Muscle of back (tissue), 11 donors: Measurements from ENCODE around the gene DCUN1D4. TPM values are rescaled to one million over a fixed set of nuclear protein-coding genes. Genes with fewer than 3 reads are reported as not detected.

Source experiments
- DNase-seq, 3 donors: peaks; one replicate each; pipeline versions ENCODE4 v3.0.0 to v3.0.0-alpha.2; 2013
- polyA plus RNA-seq, 10 donors: library from polyadenylated mRNA; unstranded; fragments of 120-200 nt; gene quantifications; one replicate each; pipeline ENCODE4 v1.2.1, GENCODE V29; 2013; ENCODE audit not compliant: insufficient read length in 10 of 10

Gene DCUN1D4
- polyA plus RNA-seq, 10 donors = 18.1 to 37.4 (median 24.8) TPM

DNA sequence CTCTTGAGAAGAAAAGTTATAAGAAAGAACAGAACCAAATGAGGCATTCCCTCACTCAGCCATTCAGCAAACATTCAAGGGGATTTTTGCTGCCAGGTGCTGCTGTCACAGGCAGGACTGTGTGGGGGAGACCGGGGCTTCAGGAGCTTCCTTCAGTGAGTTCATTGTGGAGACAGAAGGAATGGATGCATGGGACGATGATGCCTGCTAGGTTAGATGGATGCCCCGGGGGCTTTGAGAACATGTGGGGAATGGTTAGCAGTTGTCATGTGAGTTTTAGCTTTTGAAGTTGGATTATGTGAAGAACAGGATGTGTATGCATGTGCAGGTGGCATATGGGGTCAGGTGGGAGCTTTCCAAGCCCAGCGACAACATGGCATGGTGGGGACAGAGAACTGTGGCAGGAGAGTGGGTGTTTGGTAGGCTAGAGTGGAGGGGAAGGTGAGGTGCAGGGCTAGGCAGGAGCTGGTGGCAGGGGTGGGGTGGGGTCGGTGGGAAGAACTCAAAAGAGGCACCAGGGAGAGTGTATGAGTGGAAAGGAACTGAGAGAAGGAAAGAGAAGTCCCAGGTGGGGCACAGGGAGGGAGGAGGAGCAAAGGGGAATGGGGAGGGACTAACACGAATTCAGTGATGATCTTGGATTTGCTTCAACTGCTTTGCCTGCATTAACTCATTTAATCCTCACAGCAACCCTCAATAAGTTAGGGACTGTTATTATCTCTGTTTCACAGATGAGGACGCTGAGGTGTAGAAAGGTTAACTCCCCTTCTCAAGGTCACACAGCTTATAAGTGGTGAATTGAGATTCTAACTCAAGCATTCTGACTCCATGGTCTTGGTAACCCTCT, 8.4 kb downstream of the DCUN1D4 start:
- no peak for DNase-seq

DNA sequence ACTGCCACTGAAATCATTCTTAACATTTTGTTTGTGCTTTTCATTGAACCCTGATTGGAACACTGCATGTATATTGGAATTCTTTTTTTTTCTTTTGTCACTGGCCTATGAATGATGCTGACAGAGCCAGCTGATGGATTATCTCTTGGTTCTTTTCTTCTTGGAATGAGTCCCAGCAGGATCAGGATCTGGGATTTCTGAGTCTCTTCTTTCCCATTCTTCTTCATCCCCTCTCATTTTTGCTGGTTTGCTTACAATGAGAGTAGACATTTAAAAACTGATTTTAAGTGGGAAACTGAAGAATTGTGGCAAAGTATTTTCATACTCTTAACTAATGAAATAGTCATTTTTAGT, 9.0 kb downstream of the DCUN1D4 start:
- no peak for DNase-seq

DNA sequence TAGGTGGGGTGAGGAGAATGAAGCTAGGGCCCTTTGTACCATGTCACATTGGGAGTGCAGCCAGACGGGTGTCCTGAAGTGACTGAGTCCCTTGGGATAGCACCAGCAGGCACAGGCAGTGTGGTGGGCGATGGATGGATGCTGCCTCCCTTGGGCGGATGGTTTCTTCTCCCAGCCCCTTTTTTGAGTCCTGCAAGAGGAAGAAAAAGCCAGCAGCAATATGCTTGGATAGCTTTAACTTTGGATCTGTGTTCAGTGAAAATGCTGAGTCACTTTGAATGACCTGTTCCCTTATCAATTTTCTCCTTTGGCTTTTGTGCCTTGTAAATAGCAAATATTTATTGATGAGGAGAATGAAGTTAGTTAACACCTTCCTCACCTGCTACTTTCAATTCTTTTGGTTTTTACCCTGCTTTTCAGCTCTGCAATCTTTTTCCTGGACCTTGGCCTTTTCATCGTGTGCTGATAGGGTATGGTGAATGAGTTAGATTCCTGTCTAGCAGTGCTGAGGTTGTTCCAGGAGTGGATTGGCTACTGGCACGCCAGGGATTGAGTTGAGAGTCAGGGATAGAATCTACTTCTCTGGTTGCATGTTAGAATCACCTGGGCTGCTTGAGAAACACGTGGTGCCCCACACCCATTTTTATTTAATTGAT, 10.2 kb downstream of the DCUN1D4 start:
- no peak for DNase-seq

DNA sequence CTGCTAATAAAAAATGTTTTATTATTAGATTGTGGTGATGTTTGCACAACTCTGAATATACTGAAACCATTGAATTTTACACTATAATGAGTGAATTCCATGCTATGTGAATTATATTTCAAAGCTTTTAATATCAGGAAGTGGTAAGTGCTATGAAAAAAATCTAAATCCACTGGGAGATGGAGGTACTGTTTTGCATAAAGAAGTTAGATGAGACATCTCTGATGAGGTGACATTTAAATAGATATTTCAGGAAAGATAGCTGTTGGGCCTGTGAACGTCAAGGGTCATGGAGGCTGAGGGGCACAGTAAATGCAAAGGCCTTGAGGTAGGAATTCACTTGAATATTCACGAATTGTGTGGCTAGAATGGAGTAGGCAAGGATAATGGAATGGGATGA, 12.3 kb downstream of the DCUN1D4 start:
- no peak for DNase-seq

DNA sequence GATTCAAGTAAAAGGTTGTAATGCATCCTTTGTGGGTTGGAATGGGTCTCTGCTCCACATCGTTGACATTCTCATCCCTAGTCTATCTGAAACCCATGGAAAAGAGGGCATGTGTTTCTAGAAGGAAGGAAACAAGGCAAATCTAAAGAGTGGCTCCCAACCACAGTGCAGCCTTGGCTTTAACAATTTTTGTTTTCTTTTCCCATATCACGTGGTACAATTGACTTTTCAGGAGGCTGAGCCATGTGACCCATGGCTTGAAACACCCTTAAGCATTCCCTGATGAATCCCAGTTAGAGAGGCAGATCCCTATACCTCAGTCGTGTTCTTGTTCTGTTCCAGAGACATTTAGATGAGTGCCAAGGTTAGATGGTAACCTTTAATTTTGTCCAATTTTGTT, 12.8 kb downstream of the DCUN1D4 start:
- DNase-seq = no peak

DNA sequence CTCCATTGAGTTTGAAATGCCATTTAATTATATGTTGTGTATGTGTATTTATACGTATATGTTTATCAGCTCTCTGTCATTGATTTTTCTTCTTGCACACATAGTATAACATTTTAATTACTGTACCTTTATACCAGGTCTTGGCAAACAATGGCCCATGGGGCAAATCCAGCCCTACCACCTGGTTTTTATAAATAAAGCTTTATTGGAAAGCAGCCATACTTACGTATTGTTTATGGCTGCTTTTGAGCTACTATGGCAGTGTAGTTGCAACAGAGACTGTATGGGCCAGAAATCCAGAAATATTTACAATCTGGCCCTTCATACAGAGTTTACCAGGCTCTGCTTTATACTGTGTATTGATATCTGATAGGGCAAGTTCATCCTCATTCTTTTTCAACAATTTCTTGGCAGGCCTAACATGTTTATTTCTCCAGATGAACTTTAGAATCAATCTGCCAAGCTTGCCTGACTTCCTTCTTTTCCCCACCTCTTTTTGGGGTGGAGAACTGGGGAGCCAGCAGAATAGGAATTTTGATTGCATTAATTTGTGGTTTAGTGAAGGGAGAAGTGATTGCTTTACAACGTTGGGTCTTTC, 15.8 kb downstream of the DCUN1D4 start:
- DNase-seq = peak in 1 of 3 donors; percentile 13

DNA sequence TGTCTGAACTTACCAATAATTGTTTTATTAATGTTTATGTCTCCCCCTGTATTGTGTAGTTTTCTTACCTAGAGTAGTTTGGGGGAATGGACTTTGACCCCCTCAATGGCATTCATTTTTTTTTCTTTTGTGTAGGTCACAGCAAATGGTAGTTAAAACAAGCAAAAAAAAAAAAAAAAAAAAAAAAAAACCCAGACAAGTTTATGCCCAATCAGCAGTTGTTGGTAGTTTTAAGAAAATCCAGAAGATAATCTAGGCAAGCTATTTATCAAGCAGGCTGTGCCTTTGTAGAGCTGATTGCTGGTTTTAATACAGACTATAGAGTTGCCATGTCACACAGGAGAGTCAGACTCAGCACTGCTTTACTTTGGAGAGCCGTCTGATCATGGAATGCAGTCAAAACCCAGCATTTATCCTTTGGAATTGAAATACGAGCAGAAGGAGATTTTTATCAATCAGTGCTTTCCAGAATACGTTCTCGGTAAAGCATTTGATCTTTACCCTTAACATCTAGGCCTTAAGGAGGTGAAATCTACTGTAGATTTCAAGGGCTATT, 16.6 kb downstream of the DCUN1D4 start:
- DNase-seq = no peak

DNA sequence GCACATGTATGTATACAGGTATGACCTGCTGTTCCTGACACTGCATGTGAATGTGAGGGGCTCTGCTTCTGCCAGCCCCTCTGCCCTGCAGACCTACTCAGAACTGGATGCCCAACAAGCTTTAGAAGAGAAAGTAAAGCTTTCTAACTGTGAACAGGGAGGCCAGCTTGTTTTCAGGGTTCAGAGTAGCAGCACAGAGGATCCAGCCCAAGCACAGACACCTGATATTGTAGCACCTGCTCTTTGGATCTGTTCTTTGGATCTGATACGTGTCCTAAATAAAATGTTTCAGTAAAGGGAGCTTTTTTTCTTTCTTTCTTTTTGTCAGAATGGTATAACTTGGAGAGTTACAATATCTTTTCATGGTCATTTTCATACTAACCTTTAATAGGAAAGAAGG, 19.2 kb downstream of the DCUN1D4 start:
- DNase-seq = no peak

DNA sequence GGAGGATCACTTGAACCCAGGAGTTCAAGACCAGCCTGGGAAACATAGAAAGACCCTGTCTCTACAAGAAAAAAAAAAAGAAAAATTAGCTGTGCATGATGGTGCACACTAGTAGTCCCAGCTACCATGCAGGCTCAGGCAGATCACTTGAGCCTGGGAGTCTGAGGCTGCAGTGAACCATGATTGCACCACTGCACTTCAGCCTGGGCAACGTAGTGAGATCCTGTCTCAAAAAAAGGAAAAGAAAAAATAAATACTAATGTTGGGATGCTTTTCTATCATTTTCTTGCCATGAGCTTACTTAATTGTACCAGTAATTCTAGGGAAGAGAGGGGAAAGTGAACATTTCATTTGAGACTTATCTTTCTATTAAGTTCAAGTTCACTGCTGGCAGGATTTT, 19.8 kb downstream of the DCUN1D4 start:
- no peak for DNase-seq

DNA sequence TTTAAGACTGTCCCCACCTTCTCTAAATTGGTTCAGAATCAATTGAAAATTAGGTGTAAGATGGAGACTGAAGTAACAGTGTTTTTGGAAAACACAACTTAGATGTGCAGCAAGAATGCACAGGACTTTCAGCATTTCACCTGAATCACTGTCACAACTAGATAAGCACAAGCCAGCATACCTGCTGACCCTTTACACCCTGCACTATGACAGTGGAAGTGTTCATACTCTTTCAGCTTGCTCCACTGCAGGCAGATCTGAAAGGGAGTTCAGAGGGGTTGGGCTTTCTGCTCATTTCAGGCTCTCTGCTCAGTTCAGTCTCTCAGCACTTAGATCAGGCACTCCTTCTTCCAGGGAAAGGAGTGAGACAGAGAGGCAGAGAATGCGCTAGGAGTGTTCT, 22.8 kb downstream of the DCUN1D4 start:
- no peak for DNase-seq

DNA sequence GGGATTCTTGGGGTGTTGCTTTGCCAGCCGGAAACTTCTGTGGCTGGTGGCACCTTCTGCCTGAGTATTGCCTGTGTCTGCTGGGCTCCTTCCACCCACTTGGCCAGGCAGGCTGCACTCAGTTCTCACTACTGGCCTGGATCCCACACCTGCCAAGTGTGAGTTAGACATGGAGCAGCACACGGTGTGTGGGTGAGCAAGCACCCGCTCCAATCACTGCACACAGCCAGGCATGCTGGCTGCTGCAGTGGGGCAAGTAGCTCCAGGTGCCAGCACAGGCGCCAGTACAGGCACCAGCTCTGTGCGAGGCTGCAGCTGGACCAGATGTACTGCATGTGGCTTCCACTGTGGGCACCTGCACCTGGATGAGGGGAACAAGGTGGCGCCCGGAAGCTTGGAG, 23.9 kb downstream of the DCUN1D4 start:
- DNase-seq = no peak

DNA sequence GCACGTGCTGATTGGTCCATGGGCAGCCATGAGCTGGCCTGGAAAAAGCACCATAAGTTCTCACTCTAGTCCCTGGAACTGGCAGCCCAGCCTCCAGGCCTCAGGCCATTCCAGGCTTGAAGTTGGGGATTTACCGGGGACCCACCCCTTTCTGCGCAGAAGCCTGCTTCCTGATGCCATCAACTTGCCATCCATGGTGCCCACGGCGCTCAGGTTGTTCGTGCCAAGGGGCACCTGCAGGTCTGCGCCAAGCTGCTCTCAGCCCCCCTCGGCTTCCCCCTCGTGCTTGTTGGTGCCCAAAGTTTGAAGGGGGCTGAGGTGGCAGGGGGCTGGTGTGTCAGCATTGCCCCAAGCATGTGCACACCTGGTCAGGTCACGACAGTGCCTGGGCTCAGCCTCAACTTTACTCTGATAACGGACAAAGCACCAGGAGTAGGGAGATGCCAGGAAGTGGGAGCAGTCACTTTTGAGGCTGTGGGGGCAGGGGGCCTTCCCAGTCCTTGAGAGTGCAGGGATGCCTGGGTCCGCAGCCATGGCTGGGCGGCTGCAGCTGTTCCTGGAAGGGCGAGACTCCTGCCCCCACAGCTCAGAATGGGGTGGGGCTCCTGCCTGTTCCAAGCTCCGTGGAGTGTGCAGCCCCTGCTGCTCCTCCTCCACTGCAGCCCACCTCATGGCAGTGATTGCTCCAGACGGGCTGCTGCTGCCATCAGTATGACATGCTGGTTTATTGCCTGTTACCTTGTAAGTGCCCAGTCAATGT, 24.9 kb downstream of the DCUN1D4 start:
- no peak for DNase-seq

DNA sequence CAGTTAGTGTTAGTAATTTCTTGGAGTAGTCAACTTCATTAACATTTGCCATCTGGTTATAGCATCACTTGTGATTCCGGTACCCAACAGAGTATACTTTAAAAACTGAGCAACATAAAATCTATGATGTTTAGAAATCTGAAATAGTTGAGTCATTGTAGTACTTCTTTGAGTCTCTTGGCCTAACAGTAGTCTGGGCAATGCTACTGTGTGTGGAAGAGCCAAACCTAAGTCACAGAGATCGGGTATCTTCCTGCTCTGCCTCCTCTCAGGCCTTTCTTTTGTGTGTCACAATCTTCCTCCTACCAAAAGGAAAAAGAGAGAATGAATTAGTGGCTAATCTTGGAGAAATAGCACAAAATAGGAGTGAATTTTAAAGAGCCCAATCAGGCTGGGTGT, 25.5 kb downstream of the DCUN1D4 start:
- no peak for DNase-seq

DNA sequence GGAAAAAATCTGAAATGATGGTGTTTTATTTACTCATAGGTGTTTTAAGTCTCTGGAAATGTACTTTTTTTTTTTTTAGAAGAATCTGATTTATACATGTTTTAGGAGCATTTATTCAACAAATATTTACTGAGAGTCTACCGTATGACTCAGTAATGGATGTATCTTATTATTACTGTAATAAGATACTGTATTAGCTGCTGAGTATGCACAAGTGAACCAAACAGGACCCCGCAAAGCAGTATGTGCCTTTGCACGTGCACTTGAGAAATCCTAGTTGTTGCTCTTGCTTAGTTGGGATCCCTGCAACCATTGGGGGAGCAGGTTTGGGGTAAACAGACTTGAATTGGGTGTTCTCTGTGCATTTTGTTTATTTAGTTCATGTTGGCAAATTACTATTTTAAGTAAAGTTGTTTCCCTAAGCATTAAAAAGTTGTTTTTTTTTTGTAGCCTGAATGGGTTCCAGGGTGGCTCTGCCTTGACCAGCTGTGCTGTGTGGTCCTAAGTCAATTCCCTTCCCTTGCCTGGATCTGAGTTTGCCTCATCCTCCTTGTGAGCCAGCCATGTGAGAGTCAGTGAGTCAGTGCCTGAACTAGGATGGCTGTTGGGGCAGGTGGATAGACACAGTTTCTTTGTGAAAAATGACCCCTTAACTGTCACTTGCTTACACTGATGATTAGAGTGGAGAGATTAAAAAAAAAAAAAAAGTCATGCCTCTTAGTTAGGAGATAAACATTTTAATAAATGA, 27.7 kb downstream of the DCUN1D4 start:
- no peak for DNase-seq

DNA sequence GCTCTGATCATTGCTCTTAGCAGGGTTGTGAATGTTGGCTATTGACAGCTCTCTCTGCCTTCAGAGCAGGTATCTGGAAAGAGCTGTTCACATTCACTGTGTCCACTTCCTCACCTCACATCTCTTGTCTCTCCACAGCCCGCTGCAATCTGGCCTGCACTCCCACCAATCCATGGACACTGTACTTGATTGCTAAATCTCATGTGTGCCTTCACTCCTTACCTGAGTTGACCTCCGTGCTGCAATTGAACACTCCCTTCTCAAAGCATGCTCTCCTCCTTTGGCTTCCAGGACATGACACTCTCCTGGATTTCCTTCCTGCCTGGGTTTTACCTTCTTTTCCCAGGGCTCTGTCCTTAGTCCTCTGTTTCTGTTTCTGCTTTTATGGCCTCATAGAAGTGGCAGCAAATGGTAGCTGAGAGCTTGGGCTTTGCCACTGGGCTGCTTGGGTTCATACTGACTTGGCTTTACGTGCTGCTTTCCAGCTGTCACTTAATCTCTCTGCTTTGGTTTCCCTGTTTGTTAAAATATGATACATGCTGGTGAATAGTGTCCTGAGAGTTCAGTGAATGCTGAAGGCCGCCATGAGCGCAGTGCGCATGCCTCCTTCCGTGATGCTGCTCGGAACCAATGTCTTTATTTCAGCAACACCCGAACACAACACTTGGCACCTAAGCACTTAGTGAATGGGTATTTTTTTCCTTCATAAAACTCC, 29.5 kb downstream of the DCUN1D4 start:
- DNase-seq = no peak

DNA sequence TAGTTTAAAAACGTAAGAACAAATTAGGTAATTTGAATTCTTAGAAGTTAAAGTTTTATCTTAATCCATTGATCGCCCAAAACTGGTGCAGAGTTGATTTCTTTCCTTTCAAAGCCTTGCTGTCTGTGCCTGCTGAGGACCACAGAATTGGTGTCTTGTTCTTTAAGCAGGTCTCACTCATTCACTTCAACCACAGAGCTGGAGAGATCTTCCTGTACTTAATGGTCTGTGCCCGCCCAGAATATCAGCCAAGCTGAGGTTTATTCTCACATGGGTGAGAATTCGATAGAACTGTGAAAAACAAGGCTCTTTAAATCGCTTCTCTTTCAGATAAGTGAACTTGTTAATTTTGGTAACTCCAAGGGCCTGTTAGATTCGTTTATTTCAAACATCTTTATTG, 31.6 kb downstream of the DCUN1D4 start:
- DNase-seq = no peak

DNA sequence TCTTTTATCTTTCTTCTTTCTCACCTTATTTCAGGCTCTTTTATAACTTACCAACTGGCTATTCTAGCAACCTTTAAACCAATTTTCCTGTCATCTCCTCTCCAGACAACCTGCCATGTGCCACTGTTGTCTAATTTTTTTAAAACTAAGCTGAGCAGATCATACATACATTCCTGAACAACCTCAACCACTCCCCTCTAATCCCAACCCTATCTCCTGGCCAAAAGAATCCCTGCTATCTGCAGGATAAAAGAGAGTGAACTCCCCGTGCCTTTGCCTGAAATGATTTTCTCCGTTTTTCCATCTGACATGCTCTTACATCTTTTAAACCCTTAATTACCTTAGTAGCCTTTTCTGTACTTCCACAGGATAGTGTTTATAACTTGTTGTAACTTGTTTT, 35.5 kb downstream of the DCUN1D4 start:
- DNase-seq = no peak

DNA sequence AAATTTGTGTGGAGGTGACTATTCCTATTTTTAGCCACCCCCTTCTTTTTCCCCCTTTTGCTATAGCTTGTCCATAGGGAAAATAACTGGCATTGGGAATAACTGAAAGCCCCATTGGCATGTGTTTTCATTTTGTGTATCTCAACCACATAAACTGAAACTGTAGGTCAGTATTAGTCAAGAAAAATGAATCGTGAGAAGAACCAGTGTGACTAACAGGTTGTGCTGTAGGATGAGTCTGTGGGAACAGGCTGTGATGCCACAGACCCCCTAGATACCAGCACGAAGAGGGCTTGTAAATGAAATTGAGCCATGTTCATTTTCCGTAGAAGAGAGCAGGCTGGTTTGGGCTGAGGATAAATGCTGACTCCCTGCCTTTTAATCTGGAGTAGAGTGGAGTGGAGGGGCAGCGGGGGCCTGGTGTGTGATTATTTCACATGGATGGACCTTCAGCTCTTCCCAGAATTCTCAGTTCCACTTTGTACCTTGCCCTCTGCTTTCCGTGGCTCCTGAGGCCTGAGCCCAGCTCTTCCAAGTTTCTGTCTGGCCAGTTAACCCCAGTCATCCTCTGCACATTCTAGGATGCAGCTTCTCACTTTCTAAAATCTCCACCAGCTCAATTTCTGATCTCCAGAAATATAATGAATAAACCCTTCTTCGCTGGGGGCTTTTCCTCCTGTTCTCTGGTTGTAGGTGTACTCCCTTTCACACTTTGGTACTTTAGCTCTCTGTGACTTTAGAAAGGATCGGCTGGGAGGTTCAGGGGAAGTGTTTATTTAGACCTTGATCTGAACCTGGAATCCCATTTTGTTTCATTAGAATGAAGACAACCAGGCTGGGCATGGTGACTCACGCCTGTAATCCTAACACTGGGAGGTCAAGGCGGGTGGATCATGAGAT, 37.3 kb downstream of the DCUN1D4 start:
- DNase-seq = no peak

DNA sequence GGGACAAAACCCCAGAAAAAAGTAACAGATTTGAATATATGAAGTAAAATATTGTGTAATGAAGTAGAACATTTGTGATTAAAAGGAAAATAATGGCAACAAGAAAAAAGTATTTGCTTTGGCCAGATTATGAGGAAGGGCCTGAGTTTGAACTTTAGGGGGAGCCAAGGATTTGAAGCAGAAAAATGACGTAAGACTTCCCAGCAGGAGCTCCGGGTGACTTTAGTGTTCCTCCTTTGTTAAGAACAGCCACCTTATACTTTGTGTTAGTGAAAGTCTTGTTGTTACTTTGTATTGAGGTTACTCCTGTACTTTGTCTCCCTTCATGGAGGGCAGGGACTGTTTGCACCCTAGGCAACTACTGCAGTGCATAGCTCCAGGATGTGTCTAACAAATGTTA, 41.1 kb downstream of the DCUN1D4 start:
- DNase-seq = no peak

DNA sequence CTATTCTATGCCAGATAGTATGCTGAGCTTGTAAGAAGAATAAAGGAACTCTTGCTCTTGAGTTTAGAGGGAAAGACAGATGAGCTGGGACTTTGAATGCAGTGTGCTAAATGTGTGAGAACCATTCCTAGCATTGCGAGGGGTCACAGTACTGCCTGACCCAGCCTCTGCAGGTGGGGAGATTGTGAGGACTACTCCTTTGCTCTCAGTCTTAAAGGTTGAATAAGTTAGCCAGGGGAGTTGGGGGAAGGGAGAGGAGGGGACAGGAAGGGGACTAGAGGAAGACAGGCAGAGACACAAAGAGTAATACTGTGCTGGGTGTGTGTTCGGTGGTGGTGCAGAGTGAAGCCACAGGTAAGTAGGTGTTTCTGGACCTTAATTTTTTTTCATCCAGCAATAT, 41.7 kb downstream of the DCUN1D4 start:
- DNase-seq = no peak
